Measurements from ENCODE around the gene ANKRD29. TPM values are rescaled to one million over a fixed set of nuclear protein-coding genes. Genes with fewer than 3 reads are reported as not detected.
A peak's percentile ranks its signal among the peaks of the same experiment; 100 is the strongest.

ANKRD29 gene
- total and polyA plus RNA-seq, 2 donors (not counting 3 experiments of a cell fraction or from before 2014, with no cell fraction given) = 0.03 to 2.6 TPM

DNA sequence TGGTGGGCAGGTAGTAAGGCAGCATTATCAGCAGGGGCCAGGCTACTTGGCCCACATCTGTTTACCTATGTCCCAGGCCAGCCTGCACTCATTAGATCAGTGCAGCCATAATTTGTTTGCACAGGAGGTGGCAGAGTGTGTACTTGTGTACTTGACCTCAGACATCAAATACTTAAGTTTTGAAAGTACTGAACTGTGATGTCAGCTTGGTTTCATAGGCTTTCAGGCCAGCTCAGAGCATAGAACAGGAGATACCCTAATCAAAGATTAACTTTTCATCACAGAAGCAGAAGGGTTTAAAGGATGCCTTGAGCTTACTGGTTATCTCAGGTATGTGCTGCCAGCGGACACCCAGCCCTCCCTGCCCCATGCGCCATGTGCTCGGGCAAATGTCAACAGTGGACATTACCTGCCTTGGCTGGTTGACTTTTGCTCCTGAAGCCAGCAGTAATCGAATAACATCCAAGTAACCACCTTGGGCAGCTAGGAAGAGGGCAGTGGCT lies 33.2 kb downstream of the ANKRD29 start:
- Histone ChIP-seq H3K9ac (replicated peaks; ENCODE audit: extremely low read depth, insufficient read depth, low read length) (no peak overlapping the region), H2AFZ (ENCODE audit: low read depth, low read length) (no peak overlapping the region)
- no peak for FAIRE-seq

DNA sequence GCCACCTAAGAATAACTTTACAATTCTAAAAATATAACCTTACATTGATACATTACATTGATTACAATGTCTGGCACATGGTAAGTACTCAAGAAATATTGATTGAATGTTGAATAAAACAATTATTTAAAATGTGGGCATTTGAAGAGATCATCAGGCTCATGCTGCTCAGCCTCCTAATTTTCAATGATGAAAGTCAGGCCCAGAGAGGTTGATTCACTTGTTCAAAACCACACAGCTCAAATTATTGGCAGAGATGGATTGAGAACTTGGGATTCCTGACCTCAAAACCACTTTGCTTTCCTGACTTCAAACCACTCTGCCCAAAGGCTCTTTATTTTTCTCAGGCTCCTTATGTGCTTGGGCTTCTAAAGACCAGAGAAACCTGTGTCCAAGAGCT lies 34.7 kb downstream of the ANKRD29 start:
- ChIA-PET CTCF (interaction anchor here (0.7 to 10.9 kb wide), 7 partner anchors 10 to 302 kb away, joined by 4 to 260 read pairs (median 7); no protein-coding TSS in a partner anchor), POLR2A (no interaction called here)
- no peaks in the 10 kb centered on the region for H3K79me2 ChIP-seq (ENCODE audit: control insufficient read depth, insufficient read depth, low read length)
- H3K4me3 ChIP-seq (replicated peaks in 1 of 3; ENCODE audit: insufficient read depth in 1 of 3, low read depth in 1 of 3, low read length in 3 of 3) = no peak overlapping the region
- no peak overlapping the region for H3K27ac ChIP-seq (ENCODE audit: insufficient read depth, low read depth, low read length)
- no TSS peak for BruUV-seq (replicated peaks)
- peaks cover 23% of the 10 kb centered on the region for H3K4me1 ChIP-seq (ENCODE audit: control insufficient read depth, extremely low read depth, insufficient read depth, low read length)
- intact Hi-C loops (cut with micrococcal nuclease) (loop anchor here (2.0 to 5.0 kb wide), 3 partner anchors 21 to 89 kb away; partner anchors contain the start of gene LAMA3), dilution Hi-C loops (cut with MboI; ENCODE audit: extremely low pct_ligation_motif_present, low sequenced_read_pairs) (no loop called here)
- H3K9me3 ChIP-seq (replicated peaks; ENCODE audit: control insufficient read depth, insufficient read depth, low read length) = no peaks in the 10 kb centered on the region
- FAIRE-seq (no peak), DNase-seq (ENCODE audit: low read depth, low spot score) (no peak)
- peak overlapping the region; percentile 80 for H3K4me2 ChIP-seq (ENCODE audit: insufficient read depth, low read length)
- TF ChIP-seq, protein P1, sequence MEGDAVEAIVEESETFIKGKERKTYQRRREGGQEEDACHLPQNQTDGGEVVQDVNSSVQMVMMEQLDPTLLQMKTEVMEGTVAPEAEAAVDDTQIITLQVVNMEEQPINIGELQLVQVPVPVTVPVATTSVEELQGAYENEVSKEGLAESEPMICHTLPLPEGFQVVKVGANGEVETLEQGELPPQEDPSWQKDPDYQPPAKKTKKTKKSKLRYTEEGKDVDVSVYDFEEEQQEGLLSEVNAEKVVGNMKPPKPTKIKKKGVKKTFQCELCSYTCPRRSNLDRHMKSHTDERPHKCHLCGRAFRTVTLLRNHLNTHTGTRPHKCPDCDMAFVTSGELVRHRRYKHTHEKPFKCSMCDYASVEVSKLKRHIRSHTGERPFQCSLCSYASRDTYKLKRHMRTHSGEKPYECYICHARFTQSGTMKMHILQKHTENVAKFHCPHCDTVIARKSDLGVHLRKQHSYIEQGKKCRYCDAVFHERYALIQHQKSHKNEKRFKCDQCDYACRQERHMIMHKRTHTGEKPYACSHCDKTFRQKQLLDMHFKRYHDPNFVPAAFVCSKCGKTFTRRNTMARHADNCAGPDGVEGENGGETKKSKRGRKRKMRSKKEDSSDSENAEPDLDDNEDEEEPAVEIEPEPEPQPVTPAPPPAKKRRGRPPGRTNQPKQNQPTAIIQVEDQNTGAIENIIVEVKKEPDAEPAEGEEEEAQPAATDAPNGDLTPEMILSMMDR (IDR thresholded peaks at IDR 0.05; ENCODE audit: extremely low read depth in 1 of 2, insufficient read depth in 1 of 2, low read depth in 1 of 2, low read length in 2 of 2) = no peak
- no peak for TF ChIP-seq MYC (IDR thresholded peaks at IDR 0.05; ENCODE audit: low read depth, low read length)
- no peak for TF ChIP-seq JUN (IDR thresholded peaks at IDR 0.05; ENCODE audit: borderline replicate concordance, insufficient read depth, insufficient read length, low read depth)
- no peak for TF ChIP-seq EZH2 (IDR thresholded peaks at IDR 0.05; ENCODE audit: borderline replicate concordance, low read depth, low read length, severe bottlenecking)
- TF ChIP-seq POLR2A (IDR thresholded peaks at IDR 0.05; ENCODE audit: low read depth, low read length) = no peak
- TF ChIP-seq, protein P2, sequence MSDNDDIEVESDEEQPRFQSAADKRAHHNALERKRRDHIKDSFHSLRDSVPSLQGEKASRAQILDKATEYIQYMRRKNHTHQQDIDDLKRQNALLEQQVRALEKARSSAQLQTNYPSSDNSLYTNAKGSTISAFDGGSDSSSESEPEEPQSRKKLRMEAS (IDR thresholded peaks at IDR 0.05; ENCODE audit: insufficient read depth, insufficient read length) = no peak
- TF ChIP-seq FOS (IDR thresholded peaks at IDR 0.05; ENCODE audit: borderline replicate concordance, insufficient read depth, low read length) = no peak
- no peak for TF ChIP-seq POLR2AphosphoS5 (IDR thresholded peaks at IDR 0.05; ENCODE audit: insufficient read depth, low read depth, low read length)
- no peaks in the 10 kb centered on the region for H3K9me1 ChIP-seq (replicated peaks; ENCODE audit: control insufficient read depth, extremely low read depth, insufficient read depth, low read length)
- peaks cover 0 to 4% of the 10 kb centered on the region in 2 experiments for H3K27me3 ChIP-seq (ENCODE audit: control insufficient read depth in 2 of 2, insufficient read depth in 2 of 2, low read length in 2 of 2)
- H2AFZ ChIP-seq (ENCODE audit: low read depth, low read length) = no peak overlapping the region
- no peak overlapping the region for H3K9ac ChIP-seq (replicated peaks; ENCODE audit: extremely low read depth, insufficient read depth, low read length)
- H4K20me1 ChIP-seq (replicated peaks; ENCODE audit: control insufficient read depth, extremely low read depth, insufficient read depth, low read length) = no peaks in the 10 kb centered on the region
- no peaks in the 10 kb centered on the region for H3K36me3 ChIP-seq (ENCODE audit: control insufficient read depth in 2 of 2, extremely low read depth in 1 of 2, insufficient read depth in 2 of 2, low read length in 2 of 2)

More for the DNA sequence above, 33.2 kb downstream of the ANKRD29 start:
- H3K79me2 ChIP-seq (ENCODE audit: control insufficient read depth, insufficient read depth, low read length) = no peaks in the 10 kb centered on the region
- ChIA-PET CTCF (interaction anchor here (1.3 to 10.9 kb wide), 5 partner anchors 8 to 182 kb away, joined by 3 to 260 read pairs (median 4); no protein-coding TSS in a partner anchor), POLR2A (no interaction called here)
- H3K9me3 ChIP-seq (replicated peaks; ENCODE audit: control insufficient read depth, insufficient read depth, low read length) = no peaks in the 10 kb centered on the region
- H3K36me3 ChIP-seq (ENCODE audit: control insufficient read depth in 2 of 2, extremely low read depth in 1 of 2, insufficient read depth in 2 of 2, low read length in 2 of 2) = no peaks in the 10 kb centered on the region
- no peaks in the 10 kb centered on the region for H4K20me1 ChIP-seq (replicated peaks; ENCODE audit: control insufficient read depth, extremely low read depth, insufficient read depth, low read length)
- DNase-seq (ENCODE audit: low read depth, low spot score) = no peak
- intact Hi-C loops (cut with micrococcal nuclease) = loop anchor here (5.0 kb wide), 2 partner anchors 58 to 88 kb away; partner anchors contain the start of gene LAMA3
- BruUV-seq (replicated peaks) = no TSS peak
- no peak overlapping the region for H3K27ac ChIP-seq (ENCODE audit: insufficient read depth, low read depth, low read length)
- H3K4me3 ChIP-seq (replicated peaks in 1 of 3; ENCODE audit: insufficient read depth in 1 of 3, low read depth in 1 of 3, low read length in 3 of 3) = no peak overlapping the region
- peaks cover 0 to 4% of the 10 kb centered on the region in 2 experiments for H3K27me3 ChIP-seq (ENCODE audit: control insufficient read depth in 2 of 2, insufficient read depth in 2 of 2, low read length in 2 of 2)
- no peak overlapping the region for H3K4me2 ChIP-seq (ENCODE audit: insufficient read depth, low read length)
- peaks cover 23% of the 10 kb centered on the region for H3K4me1 ChIP-seq (ENCODE audit: control insufficient read depth, extremely low read depth, insufficient read depth, low read length)
- H3K9me1 ChIP-seq (replicated peaks; ENCODE audit: control insufficient read depth, extremely low read depth, insufficient read depth, low read length) = no peaks in the 10 kb centered on the region
- TF ChIP-seq POLR2A (IDR thresholded peaks at IDR 0.05; ENCODE audit: low read depth, low read length) (no peak), FOS (IDR thresholded peaks at IDR 0.05; ENCODE audit: borderline replicate concordance, insufficient read depth, low read length) (no peak)
- dilution Hi-C loops (cut with MboI; ENCODE audit: extremely low pct_ligation_motif_present, low sequenced_read_pairs) = no loop called here
